WERI-Rb-1 (cell line): ENCODE data around the gene UNC93A.
"Not testable (repeated sequence)": the region's sequence is repeated elsewhere in the genome, so short reads cannot be mapped to it uniquely, and the experiment has no call there.

Experiments used
- DNase-seq: peaks from one replicate; pipeline ENCODE4 v3.0.0-alpha.2; 2020
- H3K27ac ChIP-seq: fragments of 250-450 bp; sonication (Bioruptor Pico); 2 replicates; pipeline ENCODE4 v1.5.1; 2020; ENCODE audit warnings: mild to moderate bottlenecking, moderate library complexity
- H3K27me3 ChIP-seq: fragments of 250-450 bp; sonication (Bioruptor Pico); 2 replicates; pipeline ENCODE4 v1.5.1; 2021; ENCODE audit warnings: mild to moderate bottlenecking, low read depth, moderate library complexity; ENCODE audit not compliant: insufficient read depth, severe bottlenecking
- H3K36me3 ChIP-seq: fragments of 250-450 bp; sonication (Bioruptor Pico); 2 replicates; pipeline ENCODE4 v1.5.1; 2020; ENCODE audit warnings: mild to moderate bottlenecking, moderate library complexity
- H3K4me3 ChIP-seq: 2 replicates; pipeline ENCODE4 v1.5.1; 2011; ENCODE audit warnings: low read depth, mild to moderate bottlenecking, control low read depth, low read length
- H3K9me3 ChIP-seq: fragments of 250-450 bp; sonication (Bioruptor Pico); 2 replicates; pipeline ENCODE4 v1.5.1; 2021; ENCODE audit warnings: mild to moderate bottlenecking, moderate library complexity; ENCODE audit not compliant: severe bottlenecking
- CTCF ChIP-seq: IDR thresholded peaks from 2 replicates; pipeline ENCODE4 v1.5.1; 2011; ENCODE audit warnings: low read depth, mild to moderate bottlenecking, control low read depth, inconsistent platforms, low read length

The UNC93A gene

GRCh38 chr6:167349631-167350274, 58.6 kb downstream of the UNC93A start:
- no peaks in the 10 kb centered on the region for H3K27me3 ChIP-seq
- no peak for DNase-seq
- TF ChIP-seq CTCF: no peak
- H3K36me3 ChIP-seq: no peaks in the 10 kb centered on the region
- no peak overlapping the region for H3K27ac ChIP-seq
- no peak overlapping the region for H3K4me3 ChIP-seq
- peaks cover 4% of the 10 kb centered on the region for H3K9me3 ChIP-seq

DNA sequence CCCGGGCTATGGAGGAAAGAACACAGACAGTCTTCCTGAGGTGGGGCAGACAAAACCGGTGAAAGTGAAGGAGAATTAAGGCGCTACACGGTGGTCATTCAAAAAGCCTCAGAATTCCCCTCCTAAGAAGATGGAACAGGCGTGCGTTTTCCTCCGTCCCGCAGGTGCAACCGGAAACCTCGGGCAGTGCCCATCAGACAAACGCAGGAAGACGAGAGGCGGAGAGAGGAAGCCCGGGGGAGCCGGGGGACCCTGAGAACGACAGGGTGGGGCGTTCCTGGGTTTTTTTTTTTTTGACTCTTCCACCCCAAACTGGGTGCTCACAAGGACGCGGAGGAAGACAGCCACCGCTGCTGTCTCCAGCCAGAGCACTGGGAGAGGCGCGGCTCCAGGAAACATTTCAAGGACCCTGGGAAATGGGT, 59.2 kb downstream of the UNC93A start:
- H3K36me3 ChIP-seq: no peaks in the 10 kb centered on the region
- H3K27me3 ChIP-seq: no peaks in the 10 kb centered on the region
- H3K27ac ChIP-seq: no peak overlapping the region
- TF ChIP-seq CTCF: no peak
- DNase-seq: no peak
- H3K9me3 ChIP-seq: peaks cover 4% of the 10 kb centered on the region
- no peak overlapping the region; the same call in 1 of the 2 replicates for H3K4me3 ChIP-seq

DNA sequence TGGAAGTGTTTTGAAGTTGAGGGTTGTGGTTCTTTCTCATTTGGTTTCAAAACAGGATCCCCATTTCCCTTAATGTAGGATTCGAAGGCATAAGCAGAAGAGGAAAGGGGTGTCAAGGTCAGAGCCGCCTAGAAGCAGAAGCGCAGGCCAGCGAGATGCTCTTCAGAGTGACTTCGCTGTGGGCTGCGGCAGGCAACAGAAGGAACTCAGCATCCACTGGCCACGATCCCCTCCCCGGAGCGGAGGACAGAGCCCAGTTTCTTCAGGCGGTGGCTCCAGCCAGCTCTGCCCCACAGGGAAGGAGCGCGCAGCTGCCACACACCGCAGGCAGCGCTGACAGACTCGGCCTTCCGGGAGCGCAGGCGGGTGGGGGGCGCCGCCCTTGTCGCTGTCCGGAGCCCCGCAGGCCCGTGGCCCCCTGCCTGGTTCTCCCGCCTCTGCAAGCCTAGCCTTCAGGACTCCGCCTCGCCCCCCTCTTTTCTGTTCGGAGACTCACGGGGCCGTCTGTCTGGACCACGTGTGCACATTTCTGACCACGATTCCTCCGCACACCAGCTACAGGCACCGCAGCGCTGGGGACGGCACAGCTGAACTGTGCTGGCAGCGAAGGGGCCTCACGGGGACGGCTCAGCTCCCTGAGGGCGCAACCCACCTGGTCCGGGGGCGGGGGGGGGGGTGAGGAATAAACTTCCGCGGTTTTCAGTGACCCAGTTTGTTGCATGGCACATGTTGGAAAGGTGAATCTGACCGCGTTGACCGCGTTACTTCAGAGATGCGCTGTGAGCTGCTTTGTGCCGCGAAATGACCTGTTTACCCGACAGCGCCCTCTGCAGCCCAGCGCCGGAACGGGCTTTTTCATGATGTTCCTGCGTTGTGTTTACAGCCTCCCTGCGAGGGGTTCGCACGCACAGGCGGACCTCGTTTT, 59.9 kb downstream of the UNC93A start:
- Histone ChIP-seq H3K4me3 (peak overlapping the region; percentile 54), H3K27ac (peak overlapping the region; percentile 35; the same call in 1 of the 2 replicates)

GRCh38 chr6:167351656-167352345, 60.7 kb downstream of the UNC93A start:
- DNase-seq: no peak
- Histone ChIP-seq H3K9me3 (peaks cover 4% of the 10 kb centered on the region), H3K4me3 (peak overlapping the region; percentile 54), H3K36me3 (no peaks in the 10 kb centered on the region), H3K27me3 (no peaks in the 10 kb centered on the region), H3K27ac (no peak overlapping the region)
- no peak for TF ChIP-seq CTCF

More for the DNA sequence above, 59.9 kb downstream of the UNC93A start:
- H3K9me3 ChIP-seq: peaks cover 4% of the 10 kb centered on the region
- H3K27me3 ChIP-seq: no peaks in the 10 kb centered on the region
- peak; percentile 92 for TF ChIP-seq CTCF
- peak; percentile 89 for DNase-seq
- no peaks in the 10 kb centered on the region for H3K36me3 ChIP-seq

DNA sequence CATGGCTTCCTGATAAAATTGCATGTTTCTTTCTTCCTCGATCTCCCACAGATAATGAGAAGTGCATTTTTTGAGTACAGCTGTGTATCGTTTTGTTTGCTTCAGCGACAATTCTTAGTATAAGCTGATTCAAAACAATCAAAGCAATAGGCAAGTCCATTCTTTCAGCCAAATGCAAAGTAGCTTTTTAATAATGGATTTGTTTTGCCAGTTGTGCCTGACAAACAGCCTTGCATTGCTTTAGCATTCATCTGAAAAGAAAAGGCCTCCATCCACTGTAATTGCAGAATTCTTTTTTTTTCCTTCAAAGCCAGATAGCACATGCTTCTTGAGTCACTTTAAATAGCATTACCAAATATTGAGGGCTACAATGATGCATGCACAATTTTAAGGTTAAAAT, 65.8 kb downstream of the UNC93A start:
- Histone ChIP-seq H3K9me3 (peaks cover 4% of the 10 kb centered on the region), H3K27me3 (no peaks in the 10 kb centered on the region)
- no peak for TF ChIP-seq CTCF

GRCh38 chr6:167358394-167358793, 67.3 kb downstream of the UNC93A start:
- not testable (repeated sequence) for DNase-seq, H3K27me3 ChIP-seq, H3K36me3 ChIP-seq, H3K4me3 ChIP-seq, H3K9me3 ChIP-seq, H3K27ac ChIP-seq

More for the DNA sequence above, 65.8 kb downstream of the UNC93A start:
- Histone ChIP-seq H3K4me3 (no peak overlapping the region), H3K36me3 (no peaks in the 10 kb centered on the region), H3K27ac (no peak overlapping the region)
- DNase-seq: no peak

DNA sequence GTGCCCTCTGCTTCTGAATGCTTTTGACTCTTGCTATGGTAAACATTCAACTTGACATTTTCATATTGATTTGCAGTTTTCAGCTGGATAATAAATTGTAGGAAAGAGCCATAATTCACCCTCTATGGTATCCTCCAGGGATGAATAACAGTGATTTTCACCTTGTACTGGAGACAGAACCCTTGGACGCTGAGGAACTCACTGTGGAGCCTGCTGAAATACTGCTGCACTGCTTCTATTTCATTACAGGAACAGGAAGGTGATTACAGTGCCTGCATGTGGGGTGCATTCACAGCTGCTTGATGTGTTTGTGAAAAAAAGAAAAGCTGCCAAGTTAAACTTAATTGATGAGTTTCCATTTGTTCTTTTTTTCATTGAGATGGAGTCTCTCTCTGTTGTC, 70.1 kb downstream of the UNC93A start:
- H3K36me3 ChIP-seq, DNase-seq, H3K27ac ChIP-seq, H3K4me3 ChIP-seq, H3K9me3 ChIP-seq, H3K27me3 ChIP-seq: not testable (repeated sequence)
